Thymus (tissue), 11 donors: ENCODE data around the gene MME. TPM values are rescaled to one million over a fixed set of nuclear protein-coding genes. Genes with fewer than 3 reads are reported as not detected.

Experiments
- DNase-seq, 9 donors: peaks; one replicate each; pipeline ENCODE4 v3.0.0-alpha.2; 2013; ENCODE audit warnings: low spot score in 9 of 9, low read depth in 6 of 9, missing footprints in 1 of 9
- H3K27ac ChIP-seq, 2 donors: one replicate each; pipeline ENCODE4 v1.5.1; 2013; ENCODE audit warnings: control low read depth in 1 of 2, low read depth in 1 of 2, low read length in 1 of 2, mild to moderate bottlenecking in 1 of 2, moderate library complexity in 1 of 2
- H3K27me3 ChIP-seq, 2 donors: one replicate each; pipeline ENCODE4 v1.5.1; 2013; ENCODE audit warnings: low read length in 1 of 2; ENCODE audit not compliant: control insufficient read depth in 2 of 2, insufficient read depth in 1 of 2
- H3K36me3 ChIP-seq, 2 donors: one replicate each; pipeline ENCODE4 v1.5.1; 2013; ENCODE audit warnings: low read length in 1 of 2, mild to moderate bottlenecking in 1 of 2, moderate library complexity in 1 of 2; ENCODE audit not compliant: control insufficient read depth in 2 of 2, insufficient read depth in 2 of 2
- H3K4me1 ChIP-seq, 2 donors: one replicate each; pipeline ENCODE4 v1.5.1; 2013; ENCODE audit warnings: low read length in 2 of 2; ENCODE audit not compliant: control insufficient read depth in 2 of 2, insufficient read depth in 2 of 2
- H3K4me3 ChIP-seq, 2 donors: one replicate each; pipeline ENCODE4 v1.5.1; 2013; ENCODE audit warnings: low read length in 2 of 2, control low read depth in 1 of 2, mild to moderate bottlenecking in 1 of 2
- H3K9me3 ChIP-seq, 2 donors: one replicate each; pipeline ENCODE4 v1.5.1; 2013; ENCODE audit warnings: low read length in 1 of 2, mild to moderate bottlenecking in 1 of 2; ENCODE audit not compliant: control insufficient read depth in 2 of 2, insufficient read depth in 1 of 2
- WGBS: extraction: QIAGEN DNeasy Blood & Tissue Kit; methylation state at CpG from one replicate; pipeline ENCODE4 v1.1.7; 2013; 5-methylcytosine and 5-hydroxymethylcytosine counted together
- polyA plus RNA-seq: library from polyadenylated mRNA; stranded (reverse); fragments of 200-250 nt; gene quantifications from one replicate; pipeline ENCODE4 v1.2.3, GENCODE V29; 2013
- total RNA-seq: library from RNA; stranded (reverse); fragments of 120-200 nt; gene quantifications from one replicate; pipeline ENCODE4 v1.2.4, GENCODE V29; 2013
- donor health status: healthy.

The MME gene
- total and polyA plus RNA-seq, 2 donors = 6.7 to 21.2 TPM

GRCh38 chr3:155047672-155048071, 32.4 kb upstream of the MME start:
- Histone ChIP-seq H3K4me1 (no peaks in the 10 kb centered on the region), H3K27me3 (no peaks in the 10 kb centered on the region), H3K9me3 (peaks cover 0 to 7% of the 10 kb centered on the region in 2 donors), H3K36me3 (no peaks in the 10 kb centered on the region), H3K27ac (no peak overlapping the region), H3K4me3 (no peak overlapping the region)
- DNase-seq = no peak
- WGBS = 83% methylated on average over 3 of the region's 3 CpGs

- no peaks in the 10 kb centered on the region for H3K4me1 ChIP-seq
- no peaks in the 10 kb centered on the region for H3K27me3 ChIP-seq
- no peaks in the 10 kb centered on the region for H3K36me3 ChIP-seq
- 98% methylated on average over 4 of the region's 4 CpGs for WGBS
- H3K27ac ChIP-seq = no peak overlapping the region
- peaks cover 0 to 10% of the 10 kb centered on the region in 2 donors for H3K9me3 ChIP-seq
- no peak for DNase-seq
- no peak overlapping the region for H3K4me3 ChIP-seq
Observed at GRCh38 chr3:155049959-155050358, 30.2 kb upstream of the MME start.

GRCh38 chr3:155052470-155052869, 27.6 kb upstream of the MME start:
- Histone ChIP-seq H3K36me3 (no peaks in the 10 kb centered on the region), H3K27me3 (no peaks in the 10 kb centered on the region), H3K27ac (no peak overlapping the region), H3K4me3 (no peak overlapping the region), H3K4me1 (no peaks in the 10 kb centered on the region), H3K9me3 (peaks cover 0 to 10% of the 10 kb centered on the region in 2 donors)
- no peak for DNase-seq
- WGBS = 93% methylated on average over 2 of the region's 2 CpGs

GRCh38 chr3:155053756-155054155, 26.4 kb upstream of the MME start:
- no peaks in the 10 kb centered on the region for H3K36me3 ChIP-seq
- WGBS = 64% methylated on average over 1 of the region's 1 CpG
- no peaks in the 10 kb centered on the region for H3K27me3 ChIP-seq
- no peak overlapping the region for H3K4me3 ChIP-seq
- peaks cover 0 to 10% of the 10 kb centered on the region in 2 donors for H3K9me3 ChIP-seq
- DNase-seq = no peak
- no peak overlapping the region for H3K27ac ChIP-seq
- no peaks in the 10 kb centered on the region for H3K4me1 ChIP-seq

- no peak overlapping the region for H3K4me3 ChIP-seq
- no peak for DNase-seq
- no peaks in the 10 kb centered on the region for H3K27me3 ChIP-seq
- no peaks in the 10 kb centered on the region for H3K9me3 ChIP-seq
- H3K4me1 ChIP-seq = peaks cover 0 to 3% of the 10 kb centered on the region in 2 donors
- H3K36me3 ChIP-seq = no peaks in the 10 kb centered on the region
- 93% methylated on average over 1 of the region's 1 CpG for WGBS
- no peak overlapping the region for H3K27ac ChIP-seq
Observed at GRCh38 chr3:155064920-155065319, 15.2 kb upstream of the MME start.

GRCh38 chr3:155065537-155065936, 14.6 kb upstream of the MME start:
- Histone ChIP-seq H3K9me3 (no peaks in the 10 kb centered on the region), H3K27ac (no peak overlapping the region), H3K4me1 (peaks cover 0 to 3% of the 10 kb centered on the region in 2 donors), H3K4me3 (no peak overlapping the region), H3K36me3 (no peaks in the 10 kb centered on the region), H3K27me3 (no peaks in the 10 kb centered on the region)
- DNase-seq = peak in 1 of 9 donors; percentile 34

GRCh38 chr3:155069729-155070128, 10.4 kb upstream of the MME start:
- no peak overlapping the region for H3K27ac ChIP-seq
- WGBS = 55% methylated on average over 3 of the region's 3 CpGs
- no peak overlapping the region for H3K4me3 ChIP-seq

GRCh38 chr3:155070316-155070715, 9.8 kb upstream of the MME start:
- Histone ChIP-seq H3K27me3 (no peaks in the 10 kb centered on the region), H3K36me3 (no peaks in the 10 kb centered on the region), H3K4me1 (peaks cover 0 to 3% of the 10 kb centered on the region in 2 donors), H3K4me3 (no peak overlapping the region), H3K9me3 (no peaks in the 10 kb centered on the region), H3K27ac (no peak overlapping the region)
- WGBS = 94% methylated on average over 2 of the region's 2 CpGs
- DNase-seq = no peak

More at GRCh38 chr3:155069729-155070128, 10.4 kb upstream of the MME start:
- Histone ChIP-seq H3K36me3 (no peaks in the 10 kb centered on the region), H3K9me3 (no peaks in the 10 kb centered on the region), H3K27me3 (no peaks in the 10 kb centered on the region), H3K4me1 (peaks cover 0 to 3% of the 10 kb centered on the region in 2 donors)
- no peak for DNase-seq

- DNase-seq = no peak
- Histone ChIP-seq H3K27me3 (no peaks in the 10 kb centered on the region), H3K4me3 (no peak overlapping the region), H3K27ac (no peak overlapping the region), H3K9me3 (no peaks in the 10 kb centered on the region), H3K36me3 (no peaks in the 10 kb centered on the region), H3K4me1 (no peaks in the 10 kb centered on the region)
- 97% methylated on average over 8 of the region's 8 CpGs for WGBS
Observed at GRCh38 chr3:155070932-155071387, 9.2 kb upstream of the MME start.

GRCh38 chr3:155075200-155075599, 4.9 kb upstream of the MME start:
- no peak for DNase-seq
- Histone ChIP-seq H3K36me3 (no peaks in the 10 kb centered on the region), H3K4me3 (no peak overlapping the region), H3K27me3 (peaks cover 0 to 15% of the 10 kb centered on the region in 2 donors), H3K27ac (no peak overlapping the region), H3K9me3 (peaks cover 0 to 7% of the 10 kb centered on the region in 2 donors), H3K4me1 (peaks cover 2 to 7% of the 10 kb centered on the region in 2 donors)
